SK-MEL-5 (cell line): ENCODE measurements around the gene CDH4. TPM values are rescaled to one million over a fixed set of nuclear protein-coding genes. Genes with fewer than 3 reads are reported as not detected.

ENCODE experiments used
- DNase-seq: peaks from one replicate; pipeline ENCODE4 v3.0.0-alpha.2; 2016; ENCODE audit warnings: low read depth, low spot score
- in situ Hi-C: cut with HindIII; loops from 2 replicates; pipeline ENCODE4 v1.10.0; 2016; ENCODE audit warnings: low sequenced_read_pairs, high pct_unique_total_duplicates, low pct_unique_long_range_greater_than_20kb
- total RNA-seq: library from RNA; depleted of rRNA; stranded (reverse); fragments of >200 nt; shearing (Covaris generic); gene quantifications from 2 replicates; pipeline ENCODE4 v1.2.3, GENCODE V29; 2014

CDH4 gene
- total RNA-seq, 1 experiment from 2014 or later: not detected

DNA sequence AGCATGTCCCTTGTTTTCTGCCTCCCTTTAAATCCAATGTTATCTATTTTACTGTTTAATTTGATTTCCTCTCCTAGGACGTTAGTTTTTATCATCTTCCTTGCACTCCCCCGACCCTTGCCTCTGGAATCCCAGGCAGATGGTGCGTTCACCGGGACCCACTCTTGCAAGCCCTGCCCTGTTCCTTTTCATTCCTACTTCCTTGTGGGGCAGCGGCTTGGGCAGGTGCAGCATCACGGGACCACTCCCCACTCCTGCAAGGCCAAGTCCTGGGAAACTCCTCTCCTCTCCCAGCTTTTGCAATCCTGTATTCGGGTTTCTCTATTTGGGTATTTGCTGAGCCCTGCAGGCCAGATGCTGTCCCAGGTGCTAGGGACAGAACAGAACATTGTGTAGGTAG, 5.8 kb upstream of the CDH4 start:
- no peak for DNase-seq

DNA sequence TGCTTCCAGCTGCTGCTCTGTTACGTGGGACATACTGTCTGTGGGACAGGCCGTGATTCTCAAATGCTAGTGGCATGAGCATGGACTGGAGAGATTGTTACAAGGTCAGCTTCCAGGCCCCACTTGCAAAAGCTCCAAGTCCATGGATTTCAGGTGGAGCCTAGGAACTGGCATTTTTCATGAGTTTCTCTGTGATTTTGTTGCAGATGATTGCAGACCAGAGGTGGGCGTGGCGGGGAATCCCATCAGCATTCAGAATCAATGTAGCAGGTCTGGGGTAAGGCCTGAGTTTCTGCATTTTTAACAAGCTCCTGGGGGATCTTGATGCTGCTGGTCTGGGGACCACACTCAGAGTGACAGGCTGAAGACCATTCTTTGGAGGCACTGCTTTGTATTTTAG, 2.4 kb upstream of the CDH4 start:
- DNase-seq: no peak
- in situ Hi-C loops: no loop called here

More for the DNA sequence above, 5.8 kb upstream of the CDH4 start:
- in situ Hi-C loops: no loop called here

DNA sequence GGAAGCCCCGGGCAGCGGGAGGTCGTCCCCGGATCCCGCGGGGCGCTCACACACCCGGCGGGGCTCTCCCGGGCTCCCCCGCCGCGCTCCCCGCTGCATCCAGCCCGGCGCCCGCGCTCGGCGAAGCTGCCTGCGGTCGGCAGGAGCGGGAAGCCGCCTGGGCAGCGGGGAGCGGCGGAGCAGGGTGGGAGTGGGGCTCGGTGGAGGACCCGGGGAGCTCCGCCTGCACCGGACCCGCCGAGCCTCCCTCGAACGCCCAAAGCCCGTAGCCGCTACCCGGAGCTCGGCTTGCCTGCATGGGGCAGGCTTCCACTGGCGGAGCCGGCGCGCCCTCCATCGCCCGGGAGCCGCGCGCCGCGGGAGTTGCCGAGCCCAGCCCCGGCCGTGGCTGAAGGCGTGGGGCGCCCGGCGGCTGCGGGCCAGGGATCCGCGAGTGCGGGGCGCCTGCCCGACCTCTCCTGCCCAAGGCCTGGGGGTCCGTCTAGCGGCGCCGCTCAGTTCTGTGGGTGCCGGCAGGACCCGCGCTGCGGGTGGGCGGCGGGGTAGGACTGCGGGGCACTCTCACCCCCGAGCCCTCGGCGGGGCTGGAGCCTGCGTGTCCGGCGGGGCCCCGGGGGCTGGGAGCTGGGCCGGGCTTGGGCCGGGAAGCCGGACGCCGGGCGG, 671 bp downstream of the CDH4 start:
- in situ Hi-C loops: no loop called here
- DNase-seq: no peak

DNA sequence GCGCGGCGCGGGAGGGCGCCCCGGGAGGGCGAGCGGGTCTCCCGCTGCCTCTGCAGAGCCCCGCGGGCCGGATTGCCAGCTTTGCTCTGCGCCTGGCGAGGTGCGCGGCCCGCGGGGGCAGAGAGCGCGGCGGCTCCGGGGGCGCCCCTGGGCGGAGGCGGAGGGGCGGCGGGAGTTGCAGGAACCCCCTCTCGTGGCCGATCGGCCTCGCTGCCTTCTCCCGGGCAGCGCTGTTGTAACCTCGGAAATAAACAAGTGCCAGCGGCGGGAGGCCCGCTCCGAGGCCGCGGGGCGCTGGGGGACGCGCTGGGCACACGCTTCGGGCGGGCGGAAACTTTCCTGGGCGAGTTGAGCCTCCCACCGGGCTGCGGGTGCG, 1.2 kb downstream of the CDH4 start:
- no peak for DNase-seq
- in situ Hi-C loops: no loop called here

DNA sequence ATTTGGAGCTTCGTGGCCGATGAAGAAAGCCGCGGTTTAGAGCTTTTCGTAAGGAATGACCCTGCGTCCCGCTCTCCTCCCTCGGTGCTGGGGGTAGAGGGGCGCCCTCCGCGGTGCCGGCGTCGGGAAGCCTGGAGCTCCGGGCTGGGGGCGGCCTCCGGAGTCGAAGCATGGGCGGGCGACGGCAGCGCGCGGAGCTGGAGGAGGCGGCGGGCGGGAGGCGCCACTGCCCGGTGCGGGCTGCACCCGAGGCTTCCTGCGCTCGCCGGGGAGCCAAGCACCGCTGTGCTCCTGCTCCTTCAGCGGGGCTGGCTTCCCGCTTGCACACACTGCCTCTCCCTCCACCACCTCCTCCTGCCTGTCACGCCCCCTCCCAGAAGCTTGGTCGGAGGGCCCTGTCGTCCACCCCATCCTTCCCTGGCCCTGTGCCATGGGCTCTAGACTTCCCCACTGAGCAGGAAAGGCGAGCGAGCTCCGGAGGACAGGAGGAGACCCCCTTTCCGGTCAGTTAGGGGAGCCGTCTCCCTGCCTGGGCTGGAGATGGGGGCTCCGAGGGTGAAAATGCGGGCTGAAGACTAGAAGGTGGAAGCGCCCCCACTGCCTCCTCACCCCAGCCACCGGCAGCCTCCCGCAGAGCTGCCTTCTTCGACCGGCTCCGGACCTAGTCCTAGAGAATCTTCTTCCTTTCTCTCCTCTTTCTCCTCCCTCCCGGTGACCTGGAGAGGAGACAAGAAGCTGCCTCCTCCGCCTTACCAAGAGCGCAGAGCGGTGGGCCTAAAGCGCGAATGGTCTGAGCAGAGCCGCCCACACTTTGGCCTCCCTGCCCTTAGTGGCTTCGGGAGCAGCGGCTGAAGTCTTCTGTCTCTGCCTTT, 1.8 kb downstream of the CDH4 start:
- in situ Hi-C loops: no loop called here
- DNase-seq: no peak

DNA sequence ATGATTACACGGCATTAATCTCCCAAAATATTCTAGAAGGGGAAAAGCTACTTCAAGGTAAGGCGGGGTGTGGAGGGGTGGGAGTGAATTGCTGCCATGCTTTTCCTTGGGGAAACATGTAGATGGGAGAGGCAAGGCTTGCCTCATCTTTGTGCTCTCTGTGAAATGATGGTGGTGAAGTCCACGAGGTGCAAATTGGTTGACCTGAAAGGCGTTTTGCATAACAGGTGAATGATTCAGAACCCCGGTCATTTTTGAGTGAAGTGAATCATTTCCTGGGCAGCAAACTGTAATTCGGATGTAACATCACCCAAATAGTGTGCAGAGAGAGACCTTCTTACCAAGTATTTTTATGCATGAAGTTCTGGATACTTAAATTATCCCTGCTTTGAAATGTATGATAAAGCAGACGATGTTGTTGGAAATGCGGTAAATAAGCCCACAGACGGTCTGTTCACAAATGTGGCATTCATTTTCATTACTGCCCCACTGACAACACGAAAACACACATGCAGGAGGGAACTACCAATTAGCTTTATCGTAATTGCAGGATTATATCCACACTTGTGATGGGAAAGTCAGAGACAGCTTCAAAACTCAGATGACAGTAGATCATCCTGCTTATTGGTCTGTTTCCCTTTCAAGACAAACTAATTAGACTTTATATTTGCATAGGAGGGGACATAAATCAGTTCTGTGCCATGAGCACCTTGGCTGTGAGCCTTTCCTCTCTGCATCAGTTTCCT, 3.0 kb downstream of the CDH4 start:
- in situ Hi-C loops: no loop called here
- no peak for DNase-seq

DNA sequence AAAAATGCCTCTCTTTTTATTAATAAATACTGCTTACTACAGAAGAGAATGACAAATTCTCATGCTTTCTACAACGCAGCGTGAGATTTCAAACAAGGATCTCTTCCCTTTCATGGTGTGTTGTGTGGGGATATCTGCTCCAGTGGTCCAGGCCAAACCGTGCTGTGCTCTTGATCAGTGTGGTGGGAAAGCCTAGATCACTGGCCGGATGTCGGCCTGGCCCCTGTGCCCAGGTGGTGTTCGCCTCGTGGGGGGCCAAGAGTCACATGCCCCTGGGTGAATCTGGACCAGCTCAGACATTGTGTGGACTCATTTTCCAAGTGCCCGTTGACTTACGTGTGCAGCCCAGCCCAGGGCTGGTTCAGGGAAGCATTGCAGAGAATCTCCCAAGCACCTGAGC, 4.3 kb downstream of the CDH4 start:
- in situ Hi-C loops: no loop called here
- DNase-seq: no peak

DNA sequence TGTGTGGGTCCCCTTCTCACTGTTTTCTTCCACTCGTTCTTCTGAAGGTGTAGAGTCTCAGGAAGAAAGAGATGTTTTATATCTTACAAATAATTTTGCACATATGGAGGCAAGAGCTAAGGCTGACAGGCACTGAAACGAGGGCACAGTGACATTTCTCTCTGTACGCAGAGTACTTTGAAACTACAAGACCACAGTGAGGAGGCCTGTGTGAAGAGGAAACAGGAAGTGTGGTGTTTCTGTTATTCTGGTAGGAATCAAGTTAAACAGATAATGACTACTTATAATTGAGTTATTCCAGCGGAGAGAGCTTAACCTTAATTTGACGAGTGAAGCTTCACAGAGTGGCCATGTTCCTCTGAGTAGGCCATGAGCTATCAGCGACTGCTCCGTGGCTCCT, 4.8 kb downstream of the CDH4 start:
- in situ Hi-C loops: no loop called here
- DNase-seq: no peak

DNA sequence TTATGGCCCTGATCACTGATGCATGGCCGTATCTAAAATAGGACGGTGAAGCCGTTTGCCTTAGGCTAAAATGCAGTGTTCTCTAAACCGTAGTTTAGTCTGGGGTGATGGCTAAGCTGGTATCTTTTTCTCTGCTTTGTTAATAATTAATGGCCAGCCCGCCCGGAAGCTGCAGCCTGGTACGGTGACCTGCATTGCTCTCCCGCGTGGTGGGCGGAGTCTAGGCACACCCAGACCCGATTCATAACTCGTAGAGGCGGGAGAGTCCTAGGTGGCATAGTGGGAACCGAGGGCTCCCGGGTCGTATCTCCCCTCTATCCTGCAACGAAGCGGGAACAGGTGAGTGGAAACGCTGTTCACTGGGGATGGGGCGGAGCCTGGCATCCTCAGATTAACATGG, 5.5 kb downstream of the CDH4 start:
- no peak for DNase-seq
- in situ Hi-C loops: no loop called here

DNA sequence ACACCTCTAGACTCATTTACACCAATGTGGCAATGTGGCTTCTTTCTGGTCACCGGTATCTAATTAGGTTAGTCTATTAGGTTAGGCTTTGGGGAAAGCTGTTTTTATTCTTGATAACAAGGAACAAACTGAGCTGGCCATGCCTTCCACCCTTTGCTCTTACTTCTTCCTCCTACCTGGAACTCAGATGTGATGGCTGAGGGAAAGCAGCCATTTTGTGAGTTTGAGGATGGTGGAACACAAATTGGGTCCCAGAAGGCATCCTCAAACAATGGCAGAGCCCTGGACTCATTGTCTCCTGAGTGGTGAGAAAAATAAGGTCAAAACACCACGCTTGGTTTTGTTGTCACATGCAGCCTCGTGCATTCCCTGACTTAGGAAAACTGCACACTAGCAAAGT, 7.7 kb downstream of the CDH4 start:
- no peak for DNase-seq
- in situ Hi-C loops: no loop called here

DNA sequence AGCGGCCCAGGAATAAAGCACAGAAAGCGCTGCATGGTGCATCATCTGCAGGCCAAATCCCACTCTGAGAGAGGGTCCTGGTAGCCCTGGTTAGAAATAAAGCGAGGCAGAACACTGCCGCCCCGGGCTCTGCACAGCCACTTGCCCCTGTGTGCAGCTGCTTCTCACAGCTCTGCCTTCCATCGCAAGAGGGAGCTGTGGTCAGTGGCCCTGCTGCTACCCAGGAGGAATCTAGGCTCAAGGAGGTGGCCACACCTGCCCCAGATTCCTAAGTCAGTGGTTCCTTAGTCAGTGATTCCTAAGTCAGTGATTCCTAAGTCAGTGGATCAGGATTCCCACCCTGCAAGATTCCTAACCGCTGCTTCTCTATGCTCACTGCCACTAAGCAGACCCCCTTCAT, 8.8 kb downstream of the CDH4 start:
- in situ Hi-C loops: no loop called here
- peak; percentile 43 for DNase-seq

DNA sequence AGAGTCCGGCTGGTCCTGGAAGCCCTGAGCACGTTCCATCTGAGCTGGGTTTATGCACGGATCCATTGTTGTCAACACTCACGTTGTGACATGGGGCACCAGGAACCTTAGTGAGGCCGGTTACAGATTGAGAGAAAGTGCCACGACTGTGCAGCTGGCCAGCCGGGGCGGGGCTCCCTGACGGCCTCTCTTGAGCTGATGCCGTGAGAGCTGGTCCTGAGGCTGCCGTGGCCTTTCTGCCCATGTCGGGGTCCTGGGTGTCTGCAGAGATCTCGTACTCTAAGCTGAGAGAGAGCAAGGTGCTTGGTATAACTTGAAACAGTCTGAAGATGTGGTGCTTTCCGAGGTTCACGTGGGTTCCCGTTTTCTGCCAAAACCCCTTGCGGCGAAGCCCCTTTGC, 10.0 kb downstream of the CDH4 start:
- in situ Hi-C loops: no loop called here

DNA sequence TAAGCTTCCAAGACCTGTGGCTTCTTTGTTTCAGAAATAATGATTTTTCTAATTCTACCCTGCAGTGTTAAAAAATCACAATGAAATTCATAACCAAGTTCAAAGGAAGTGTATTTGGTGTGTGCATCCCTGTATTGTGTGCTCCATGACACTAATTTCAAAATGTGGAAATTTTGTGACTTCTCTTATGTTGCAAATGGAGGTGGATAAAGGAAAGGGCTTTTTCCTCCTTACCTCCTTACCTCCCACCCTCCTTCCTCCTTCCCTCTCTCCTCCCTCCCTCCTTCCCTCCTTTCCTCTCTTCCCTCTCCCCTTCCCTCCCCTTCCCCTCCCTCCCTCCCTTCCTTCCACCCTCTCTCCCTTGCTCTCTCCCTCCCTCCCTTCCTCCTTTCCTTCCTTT, 10.5 kb downstream of the CDH4 start:
- in situ Hi-C loops: no loop called here
- DNase-seq: no peak

More for the DNA sequence above, 10.0 kb downstream of the CDH4 start:
- no peak for DNase-seq

DNA sequence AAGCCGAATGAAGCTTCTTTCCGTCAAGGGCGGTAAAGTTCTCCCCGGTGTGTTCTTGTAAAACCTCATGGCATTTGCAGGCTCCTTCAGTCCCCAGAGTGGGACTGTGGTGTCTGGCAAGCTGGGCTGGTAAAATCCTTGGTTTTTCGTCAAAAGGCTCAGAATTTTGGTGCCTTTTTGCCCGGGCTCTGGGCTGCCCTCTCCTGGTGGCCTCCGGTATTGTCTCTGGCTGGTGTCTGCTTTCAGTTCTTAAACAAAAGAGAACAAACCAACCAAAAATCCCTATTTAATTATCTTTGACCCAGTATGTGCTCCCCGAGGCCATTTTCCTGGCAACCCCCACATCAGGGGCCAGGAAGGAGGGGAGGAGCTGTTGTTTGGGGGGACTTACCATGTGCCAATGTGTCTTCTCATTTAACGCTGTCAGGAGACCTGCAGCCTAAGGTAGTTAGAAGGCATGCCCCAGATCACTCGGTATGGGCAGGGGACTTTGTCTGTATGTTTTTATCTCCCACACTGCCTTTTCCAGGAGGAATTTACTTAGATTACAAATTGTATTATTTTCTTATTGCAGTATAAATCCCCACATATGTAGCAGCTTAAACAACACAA, 11.1 kb downstream of the CDH4 start:
- DNase-seq: peak; percentile 40
- in situ Hi-C loops: no loop called here

DNA sequence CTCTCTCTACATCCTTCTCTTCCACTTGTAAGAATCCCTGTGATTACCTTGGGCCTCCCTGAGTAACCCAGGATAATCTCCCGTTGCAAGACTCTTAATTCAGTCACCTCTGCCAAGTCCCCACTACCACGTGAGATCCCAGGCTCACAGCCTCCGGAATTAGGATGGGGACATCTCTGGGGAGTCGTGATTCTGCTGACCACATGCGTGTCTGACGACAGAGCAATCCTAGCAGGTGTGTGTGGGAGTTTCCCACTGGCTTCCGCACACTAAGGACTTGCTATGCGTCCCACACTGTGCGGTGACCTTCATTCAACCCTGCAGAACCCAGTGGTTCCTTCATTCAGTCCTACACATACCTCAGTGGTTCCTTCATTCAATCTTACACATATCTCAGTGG, 11.9 kb downstream of the CDH4 start:
- DNase-seq: no peak
- in situ Hi-C loops: no loop called here

DNA sequence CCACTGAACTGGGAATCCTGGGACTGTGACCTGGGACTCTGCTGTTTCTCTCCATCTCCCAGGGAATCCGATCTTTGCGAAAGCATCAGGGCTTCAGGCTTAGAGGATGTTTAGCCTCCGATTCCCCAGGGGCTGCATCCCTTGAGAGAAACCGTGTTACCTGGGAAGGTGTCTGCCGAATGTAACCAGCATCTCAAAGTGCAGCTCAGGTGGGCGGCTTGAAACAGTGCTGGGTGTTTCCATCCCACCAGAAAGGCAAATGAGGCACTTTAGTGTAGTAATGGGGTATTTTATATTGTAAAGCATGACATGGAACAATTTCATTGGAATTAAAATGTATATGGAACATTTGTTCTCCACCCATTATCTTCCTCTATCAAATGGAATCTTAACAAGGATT, 15.2 kb downstream of the CDH4 start:
- in situ Hi-C loops: no loop called here

DNA sequence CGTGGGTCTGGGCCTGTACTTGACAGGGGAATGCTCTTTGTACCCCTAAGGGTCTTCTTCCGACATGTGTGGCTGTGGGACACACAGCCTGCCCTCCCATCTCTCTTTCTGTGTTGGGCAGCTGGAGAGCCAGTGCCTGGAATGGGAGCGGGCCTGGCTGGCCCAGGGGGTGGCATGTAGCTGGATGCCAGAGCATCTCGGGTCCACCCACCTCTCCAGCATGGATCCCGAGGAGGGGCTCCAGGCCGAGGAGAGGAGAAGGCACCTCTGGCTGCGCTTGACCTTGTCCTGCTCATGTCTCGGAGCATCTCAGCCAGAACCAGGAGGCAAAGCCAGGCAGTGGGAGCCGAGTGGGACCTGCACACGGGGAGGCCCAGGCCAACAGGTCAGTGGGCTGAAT, 16.0 kb downstream of the CDH4 start:
- in situ Hi-C loops: no loop called here
- DNase-seq: no peak

More for the DNA sequence above, 15.2 kb downstream of the CDH4 start:
- DNase-seq: no peak
